CD1c-positive myeloid dendritic cell (primary cell): Measurements from ENCODE around the gene FZD1.
A peak's percentile ranks its signal among the peaks of the same experiment; 100 is the strongest.

Experiments
- DNase-seq: peaks from one replicate; pipeline ENCODE4 v3.0.0-alpha.2; 2016; ENCODE audit errors: extremely low spot score

FZD1 gene

DNA sequence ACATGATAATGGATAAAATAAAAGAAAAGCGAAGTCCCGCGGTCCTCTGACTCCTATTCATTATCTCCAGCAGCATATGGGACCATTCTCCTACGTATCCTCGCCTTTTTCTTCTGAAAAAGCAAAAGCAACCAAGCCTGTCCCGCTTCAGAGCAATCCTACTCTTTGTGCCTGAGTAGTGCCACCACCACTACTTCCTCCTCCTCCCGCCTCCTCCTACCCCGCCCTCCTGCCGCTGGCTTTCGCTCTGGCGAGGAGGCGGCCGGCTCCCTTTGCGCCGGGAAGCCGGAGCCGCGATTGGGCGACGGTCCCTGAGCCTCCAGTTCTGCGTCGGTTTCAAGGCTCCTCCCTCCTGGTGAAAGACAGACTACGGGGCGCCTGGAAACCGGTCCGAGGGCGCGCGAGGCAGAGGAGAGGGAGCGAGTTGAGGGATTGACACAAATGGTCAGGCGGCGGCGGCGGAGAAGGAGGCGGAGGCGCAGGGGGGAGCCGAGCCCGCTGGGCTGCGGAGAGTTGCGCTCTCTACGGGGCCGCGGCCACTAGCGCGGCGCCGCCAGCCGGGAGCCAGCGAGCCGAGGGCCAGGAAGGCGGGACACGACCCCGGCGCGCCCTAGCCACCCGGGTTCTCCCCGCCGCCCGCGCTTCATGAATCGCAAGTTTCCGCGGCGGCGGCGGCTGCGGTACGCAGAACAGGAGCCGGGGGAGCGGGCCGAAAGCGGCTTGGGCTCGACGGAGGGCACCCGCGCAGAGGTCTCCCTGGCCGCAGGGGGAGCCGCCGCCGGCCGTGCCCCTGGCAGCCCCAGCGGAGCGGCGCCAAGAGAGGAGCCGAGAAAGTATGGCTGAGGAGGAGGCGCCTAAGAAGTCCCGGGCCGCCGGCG is at the start of gene FZD1:
Gene FZD1, plus strand, starts transcription at position 388 of the 878 bp plus-strand sequence. Its CDS starts 448 bp downstream, at position 836.
- DNase-seq, result peak; percentile 97

DNA sequence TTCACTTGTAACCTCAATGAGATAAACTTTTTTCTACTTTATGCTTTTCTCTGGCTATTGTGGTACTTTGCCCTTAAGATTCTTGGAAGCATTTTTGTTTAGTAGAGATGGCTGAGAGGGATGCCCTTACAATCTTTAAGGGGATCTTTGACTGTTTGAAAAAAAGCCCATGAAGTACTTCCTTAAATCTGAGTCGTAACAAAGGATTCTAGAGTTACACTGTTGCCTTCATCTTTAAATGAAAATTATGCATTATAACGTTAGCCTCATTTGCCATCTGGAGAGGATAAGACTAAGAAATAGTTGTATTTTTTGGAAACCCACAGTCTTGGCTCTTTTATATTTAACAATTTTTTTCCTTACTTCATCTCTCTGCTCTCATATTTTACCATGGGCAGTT is 37.8 kb upstream of the FZD1 start:
- no peak for DNase-seq

DNA sequence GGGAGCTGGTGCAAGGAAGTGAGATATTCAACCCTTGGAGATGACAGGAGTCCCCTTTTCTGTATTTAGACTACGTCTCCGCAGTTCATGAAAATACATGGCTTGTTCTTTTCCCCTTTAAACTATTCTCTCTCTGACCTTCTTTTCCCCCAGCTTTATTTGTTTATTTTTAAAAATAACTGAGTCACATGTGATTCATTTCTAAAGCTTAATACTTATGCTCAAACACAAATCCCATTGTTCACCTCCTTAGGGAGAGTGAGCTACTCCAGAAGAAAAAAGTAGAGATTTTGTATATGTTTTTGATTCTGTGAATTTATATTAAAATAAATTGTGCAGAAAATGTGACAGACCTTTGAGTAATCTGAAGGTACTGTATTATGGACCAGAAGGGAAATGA is 35.9 kb upstream of the FZD1 start:
- DNase-seq, result no peak

DNA sequence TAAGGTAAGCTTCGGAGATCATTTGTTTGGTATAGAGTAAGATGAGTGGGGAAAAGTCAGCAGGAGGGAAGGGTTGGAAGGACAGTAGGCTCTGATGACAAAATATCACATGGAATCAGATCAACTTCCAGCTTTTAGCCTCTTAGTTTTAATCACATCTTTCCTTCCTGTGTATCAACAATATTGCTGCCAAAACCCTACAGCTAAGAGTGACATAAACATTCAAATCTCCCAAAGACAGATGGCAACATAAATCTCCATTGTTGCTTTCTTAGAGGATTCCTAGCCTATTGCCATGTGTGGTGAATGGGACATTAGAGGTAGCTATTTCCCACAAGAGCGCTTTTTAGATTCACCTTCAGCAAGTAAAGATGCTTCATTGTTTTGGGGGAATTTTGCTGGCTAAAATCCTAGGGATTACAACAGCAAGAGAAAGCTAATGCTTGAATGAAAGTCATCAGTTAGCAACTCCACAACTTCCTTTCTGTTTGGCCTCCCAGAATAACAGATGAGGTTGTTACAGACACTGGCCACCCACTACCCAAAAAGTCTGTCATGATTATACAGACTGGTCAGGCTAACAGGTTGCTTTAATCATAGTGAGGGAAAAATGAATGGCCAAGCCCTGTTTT is 35.2 kb upstream of the FZD1 start:
- DNase-seq, result no peak

DNA sequence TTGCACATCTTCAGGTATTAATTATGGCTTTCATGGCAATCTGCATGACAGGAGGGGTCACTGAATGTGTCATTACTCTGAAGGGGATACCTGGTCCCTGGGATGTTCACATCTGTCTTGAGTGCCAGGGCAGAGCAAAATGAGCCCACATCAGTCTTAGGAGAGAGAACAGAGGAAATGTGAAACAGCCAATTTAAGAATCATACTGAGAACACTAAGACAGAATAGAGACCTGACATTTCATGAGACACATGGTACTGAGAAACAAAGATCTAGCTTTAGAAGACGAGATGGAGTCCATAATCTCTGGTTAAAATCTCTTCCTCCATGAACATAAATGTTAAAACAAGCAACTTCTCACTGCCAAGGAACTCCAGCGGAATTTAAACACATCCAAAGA is 34.1 kb upstream of the FZD1 start:
- no peak for DNase-seq

DNA sequence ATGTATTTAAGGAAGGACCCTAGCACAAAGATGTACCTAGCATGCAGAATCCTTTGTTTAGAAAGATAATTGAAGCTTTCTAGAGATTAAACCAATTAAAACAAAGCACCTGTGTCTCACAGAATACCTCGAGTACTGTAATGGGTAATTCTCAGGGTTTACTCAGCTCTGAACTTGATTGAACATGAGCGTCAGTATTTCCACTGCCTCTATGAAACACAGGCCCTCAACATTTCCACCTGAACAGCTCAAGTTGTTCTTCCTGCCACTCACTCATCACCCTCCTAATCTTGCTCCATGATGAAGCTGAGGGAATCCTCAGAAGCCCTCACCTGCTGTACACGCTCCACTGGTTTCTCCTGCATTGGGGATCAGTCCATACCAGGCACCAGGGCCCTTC is 33.7 kb upstream of the FZD1 start:
- DNase-seq, result no peak

DNA sequence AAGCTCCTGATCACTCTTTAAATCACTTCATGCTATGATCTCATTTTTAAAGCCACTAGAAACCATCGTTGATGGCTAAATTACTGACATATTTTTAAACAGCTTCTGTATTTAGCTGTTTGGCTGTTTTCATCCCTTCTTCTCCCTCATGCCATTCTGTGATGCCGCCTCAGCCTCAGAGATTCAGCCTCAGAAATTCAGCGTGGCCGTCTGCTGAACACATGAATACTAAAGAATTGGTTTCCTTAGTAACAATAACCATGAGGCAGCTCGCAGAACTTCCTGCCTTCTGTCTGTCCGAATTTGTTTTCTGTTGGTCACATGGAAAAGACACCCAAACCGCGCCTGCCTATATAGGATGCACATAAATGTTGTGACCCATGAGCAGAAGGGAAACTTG is 31.0 kb upstream of the FZD1 start:
- DNase-seq, result no peak

DNA sequence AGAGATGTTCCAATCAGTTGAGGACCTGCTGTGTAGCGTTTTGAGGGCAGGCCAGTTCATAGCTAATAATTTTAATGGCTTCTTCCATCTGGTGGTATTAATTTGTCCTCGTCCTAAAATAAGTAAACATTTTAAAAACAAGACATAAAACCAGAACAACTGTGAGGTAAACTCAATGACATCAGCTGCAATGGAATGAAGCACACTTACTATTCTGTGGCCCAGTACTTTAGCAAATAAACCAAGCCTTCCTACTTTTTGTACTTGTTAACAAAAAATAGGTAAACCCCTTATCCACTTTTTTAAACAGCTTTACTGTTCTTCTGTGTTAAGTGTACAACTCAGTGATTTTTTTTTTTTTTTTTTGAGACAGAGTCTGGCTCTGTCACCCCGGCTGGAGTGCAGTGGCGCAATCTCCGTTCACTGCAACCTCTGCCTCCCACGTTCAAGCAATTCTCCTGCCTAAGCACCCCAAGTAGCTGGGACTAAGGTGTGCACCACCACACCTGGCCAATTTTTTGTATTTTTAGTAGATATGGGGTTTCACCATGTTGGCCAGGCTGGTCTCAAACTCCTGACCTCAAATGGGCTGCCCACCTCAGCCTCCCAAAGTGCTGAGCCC is 28.9 kb upstream of the FZD1 start:
- DNase-seq, result no peak

DNA sequence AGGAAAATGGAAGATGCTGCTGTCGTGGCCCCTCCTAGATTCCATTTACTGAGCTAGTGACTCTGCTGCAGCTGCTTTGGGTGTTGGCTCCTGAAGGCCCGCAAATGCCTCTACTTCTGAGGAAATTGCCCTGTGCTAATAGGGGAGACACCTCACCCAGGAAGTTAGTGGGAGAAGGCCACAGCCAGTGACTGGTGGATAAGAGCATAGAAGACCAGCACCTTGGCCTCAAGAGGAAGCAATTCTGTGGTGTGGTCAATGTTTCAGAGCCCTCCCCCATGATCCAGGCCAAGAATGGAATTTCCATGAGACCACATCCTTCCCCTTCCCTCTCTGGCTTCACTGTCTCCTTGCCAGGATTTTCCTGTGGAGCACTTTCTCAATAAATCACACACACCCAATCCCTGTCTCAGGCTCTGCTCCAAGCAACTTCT is 25.0 kb upstream of the FZD1 start:
- DNase-seq, result peak; percentile 33

DNA sequence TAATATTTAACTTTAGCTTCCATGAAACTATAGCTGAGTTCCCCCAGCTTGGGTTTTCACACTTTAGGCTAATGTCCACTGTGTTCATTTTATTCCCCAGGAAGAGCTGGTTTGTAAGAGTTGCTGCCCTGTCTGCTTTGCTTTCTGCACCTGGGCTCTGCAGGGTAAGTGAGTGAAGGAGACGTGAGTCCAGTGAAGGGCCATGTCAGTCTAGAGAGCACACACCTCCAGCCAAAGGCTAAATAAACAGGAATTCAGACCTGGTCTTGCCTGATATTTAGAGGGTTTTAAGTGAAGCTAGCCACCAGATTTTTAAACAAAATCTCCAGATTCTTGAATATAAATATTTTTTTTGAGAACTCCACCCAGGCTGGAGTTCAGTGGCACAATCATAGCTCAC is 24.5 kb upstream of the FZD1 start:
- no peak for DNase-seq

DNA sequence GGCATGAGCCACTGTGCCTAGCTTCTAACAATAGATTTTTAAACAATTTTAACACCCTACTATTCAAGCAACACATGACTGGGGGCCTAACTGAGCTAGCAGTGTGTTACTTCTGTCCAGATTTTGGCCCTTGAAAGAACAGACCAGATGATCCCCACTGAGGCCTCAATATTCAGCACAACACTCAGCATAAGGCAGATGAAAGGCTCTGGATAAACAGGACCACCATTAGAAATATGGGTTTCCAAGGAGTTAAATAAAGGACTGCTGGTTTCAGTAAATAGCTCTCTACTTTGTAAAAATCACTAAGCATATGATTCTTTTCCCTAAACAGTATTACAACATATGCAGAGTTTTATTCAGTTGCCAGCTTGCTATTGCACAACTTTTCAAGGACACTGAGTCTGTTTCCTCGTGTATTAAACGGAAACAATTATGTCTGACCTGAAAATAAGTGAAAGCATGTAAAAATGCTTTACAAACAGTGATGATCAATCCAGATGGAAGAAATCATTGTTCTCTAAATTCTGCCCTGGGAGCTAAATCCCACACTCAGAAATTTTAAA is 23.8 kb upstream of the FZD1 start:
- peak; percentile 7 for DNase-seq

DNA sequence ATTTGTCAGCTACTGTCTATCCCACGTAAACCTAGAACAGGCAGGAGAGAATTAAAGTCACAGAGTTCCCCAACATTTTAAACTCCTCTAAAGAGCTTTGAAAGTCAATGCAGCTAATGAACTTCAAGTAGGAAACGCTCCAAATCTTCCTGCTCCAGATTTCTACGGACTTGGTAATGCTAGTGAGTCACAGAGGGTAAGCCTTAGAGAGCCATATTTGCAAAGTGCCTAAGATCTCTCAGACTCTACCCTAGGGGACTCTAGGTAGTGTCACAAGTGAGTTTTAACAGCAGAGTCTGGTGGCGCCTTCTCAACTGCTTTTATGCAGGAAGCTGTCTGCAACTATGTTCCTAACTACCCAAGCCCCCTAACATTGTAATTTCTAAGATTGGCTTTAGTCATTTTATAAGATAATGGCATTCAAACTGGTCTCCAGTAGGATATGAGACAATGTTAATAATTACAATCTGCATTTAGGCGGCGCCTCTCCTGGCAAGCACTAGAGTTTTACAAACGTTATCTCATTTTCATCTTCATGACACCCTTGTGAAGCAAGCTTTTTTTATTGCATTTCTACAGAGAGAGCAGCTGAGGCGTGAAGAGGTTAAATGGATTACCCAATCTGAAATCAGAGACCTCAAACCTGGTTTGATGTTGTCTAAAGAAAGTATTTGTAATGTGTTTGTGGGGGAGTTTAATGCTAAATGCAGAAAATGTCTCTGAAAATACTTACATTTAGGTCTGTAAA is 22.0 kb upstream of the FZD1 start:
- no peak for DNase-seq

DNA sequence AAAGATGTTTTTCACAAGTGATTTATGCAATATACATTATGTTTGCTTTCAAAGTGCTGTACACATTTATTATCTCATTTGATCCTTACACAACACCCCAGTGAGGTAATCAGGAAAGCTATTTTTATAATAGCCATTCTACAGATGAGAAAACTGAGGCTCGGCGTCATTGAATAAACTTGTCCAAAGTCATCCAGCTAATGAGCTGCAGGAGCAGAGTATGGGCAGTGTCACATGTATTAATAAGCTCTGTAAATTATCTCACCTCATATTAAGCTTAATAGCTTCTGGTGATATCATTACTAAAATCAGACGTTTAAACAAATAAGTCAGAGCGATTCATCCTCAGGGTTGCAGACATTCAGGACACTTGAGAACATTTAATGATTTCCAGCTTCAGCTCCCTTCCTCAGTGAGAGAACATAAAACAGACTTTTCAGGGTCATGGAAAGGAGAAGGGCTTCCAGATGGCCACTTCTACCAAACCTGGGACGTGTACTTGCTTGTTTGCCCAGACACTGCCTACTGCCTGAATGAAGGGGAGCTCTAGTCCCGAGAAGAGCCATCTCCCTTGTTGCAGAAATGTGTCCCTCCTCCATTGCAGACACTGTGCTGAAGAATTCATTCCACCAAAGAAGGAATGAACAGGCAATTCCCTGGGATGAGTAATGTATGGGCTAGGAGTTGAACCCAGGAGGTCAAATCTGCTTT is 20.5 kb upstream of the FZD1 start:
- DNase-seq, result no peak

DNA sequence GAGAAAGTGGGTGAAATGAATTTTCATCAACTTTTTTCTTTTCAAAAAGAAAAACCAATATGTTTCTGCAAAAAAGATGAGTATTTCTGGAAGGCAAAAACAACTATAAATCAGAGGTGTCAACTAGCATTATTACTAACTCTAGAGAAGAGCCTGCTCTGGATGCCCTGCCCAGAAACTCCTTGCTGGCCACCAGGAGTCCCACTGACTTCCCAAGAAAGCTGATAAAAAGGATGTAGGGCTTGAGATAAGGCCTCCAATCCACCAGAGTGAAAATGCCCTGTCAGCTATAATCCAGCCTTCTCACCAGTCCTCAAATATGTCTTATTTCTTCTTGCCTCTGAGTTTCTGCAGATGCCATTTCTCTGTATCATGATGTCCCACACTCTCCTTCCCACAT is 16.7 kb upstream of the FZD1 start:
- no peak for DNase-seq

DNA sequence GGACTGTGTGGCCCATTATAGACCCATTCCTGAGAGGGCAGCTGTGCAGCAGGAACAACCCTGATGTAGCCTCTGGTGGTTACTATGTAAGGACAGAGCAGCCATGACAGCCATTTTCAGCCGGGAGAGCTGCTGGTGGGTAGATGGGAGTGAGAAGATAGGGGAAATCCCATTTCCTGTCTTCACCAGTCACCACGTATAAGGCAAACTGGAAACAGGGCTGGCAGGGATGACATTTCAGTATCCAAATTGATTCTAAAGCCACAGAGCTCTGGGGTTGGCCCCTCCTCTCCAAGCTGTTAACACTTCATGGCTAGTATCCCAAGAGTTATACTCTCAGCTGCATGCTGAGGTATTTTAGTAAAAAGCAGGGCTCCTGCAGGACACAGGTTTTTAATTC is 15.2 kb upstream of the FZD1 start:
- no peak for DNase-seq

DNA sequence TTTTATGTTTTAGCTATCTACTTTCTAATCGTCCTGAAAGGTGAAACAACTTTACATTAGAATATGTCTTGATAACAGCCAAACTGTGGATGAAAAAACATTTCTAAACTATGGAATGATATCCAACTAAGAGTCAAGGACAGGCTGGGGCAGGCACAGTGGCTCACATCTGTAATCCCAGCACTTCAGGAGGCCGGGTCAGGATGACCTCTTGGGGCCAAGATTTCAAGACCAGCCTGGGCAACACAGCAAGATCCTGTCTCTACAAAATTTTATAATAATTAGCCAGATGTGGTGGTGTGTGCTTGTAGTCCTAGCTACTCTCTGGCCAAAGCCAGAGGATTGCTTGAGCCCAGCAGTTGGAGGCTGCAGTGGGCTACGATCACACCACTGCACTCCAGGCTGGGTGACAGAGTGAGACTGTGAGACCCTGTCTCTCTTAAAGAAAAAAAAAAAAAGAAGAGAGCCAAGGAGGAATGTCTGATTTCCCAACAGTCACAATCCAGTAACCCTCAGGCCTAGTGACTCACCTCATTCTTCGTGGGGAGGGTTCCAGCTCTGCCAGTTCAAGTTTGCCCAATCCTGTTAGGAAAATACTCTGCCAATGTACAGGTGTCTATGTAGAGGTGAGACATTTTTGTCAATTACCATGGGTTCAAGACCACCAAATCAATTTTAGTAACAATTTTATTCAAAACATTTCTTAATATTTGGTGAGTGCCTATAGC is 14.6 kb upstream of the FZD1 start:
- no peak for DNase-seq

DNA sequence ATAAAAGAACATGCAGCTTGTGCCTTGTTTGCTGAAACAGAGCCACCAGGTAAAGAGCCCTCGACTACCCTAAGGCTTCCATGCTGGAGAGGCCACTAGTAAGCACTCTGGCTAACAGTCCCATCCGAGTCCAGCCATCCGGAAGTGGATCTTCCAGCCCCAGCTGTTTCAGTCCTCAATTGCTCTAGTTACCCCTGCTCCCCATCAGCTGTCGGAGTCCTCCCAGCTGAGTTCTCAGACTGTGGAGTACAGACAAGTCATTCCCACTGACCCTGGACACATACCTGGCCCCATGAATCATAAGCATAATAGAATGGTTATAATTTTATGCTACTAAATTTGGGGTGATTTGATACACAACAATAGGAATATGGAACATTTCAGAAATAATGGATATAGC is 13.5 kb upstream of the FZD1 start:
- DNase-seq, result no peak

DNA sequence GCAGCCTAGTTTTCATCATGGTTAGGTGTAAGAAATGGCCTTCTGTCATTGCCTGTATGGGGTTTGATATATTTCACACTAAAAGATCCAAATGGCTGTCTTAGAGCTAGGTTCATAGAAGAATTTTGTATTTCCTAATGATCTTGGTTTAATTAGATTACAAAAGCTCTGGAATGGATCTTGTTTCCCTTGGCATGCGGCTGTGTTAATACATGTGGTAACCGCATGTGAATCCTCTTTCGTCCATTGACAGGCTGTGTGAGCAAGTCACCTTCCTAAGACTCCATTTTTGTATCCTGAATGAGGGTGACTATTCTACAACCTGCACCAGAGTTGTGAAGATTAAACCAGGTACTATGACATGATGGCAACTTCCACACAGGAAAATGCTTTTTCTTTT is 12.4 kb upstream of the FZD1 start:
- no peak for DNase-seq

DNA sequence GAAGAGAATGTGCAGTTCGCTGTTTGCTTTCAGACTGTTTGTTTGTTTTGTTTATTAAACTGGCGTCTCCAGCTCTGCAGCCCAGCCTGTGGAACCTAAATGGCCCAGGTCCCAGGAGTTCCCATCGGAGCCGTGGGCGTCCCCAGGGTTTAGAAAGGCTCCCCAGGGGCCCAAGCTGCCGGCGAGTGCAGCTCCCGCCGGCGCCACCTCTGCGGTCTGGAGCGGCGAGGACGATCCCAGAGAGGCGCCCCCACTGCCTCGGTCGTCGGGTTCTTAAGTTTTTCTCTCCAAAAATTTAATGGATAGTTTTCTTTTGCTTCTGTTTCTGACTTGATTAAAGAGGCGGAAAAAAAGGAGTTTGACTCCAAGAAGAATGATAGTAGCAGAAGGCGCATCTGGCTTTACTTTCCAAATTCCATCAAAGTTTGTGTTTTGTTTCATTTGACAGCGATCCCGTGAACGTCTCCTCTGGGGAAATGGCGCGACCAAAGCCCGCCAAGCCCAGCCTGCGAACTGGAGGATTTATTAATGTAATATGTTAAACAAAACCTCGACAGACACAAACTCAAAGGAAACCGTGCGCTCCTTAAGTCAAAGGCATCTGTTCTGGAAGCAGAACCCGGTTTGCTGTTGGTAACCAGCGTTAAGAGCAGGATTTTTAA is 718 bp upstream of the FZD1 start:
- DNase-seq, result peak; percentile 31
